K562 (cell line): ENCODE data around the gene PHF20. TPM values are rescaled to one million over a fixed set of nuclear protein-coding genes. Genes with fewer than 3 reads are reported as not detected.

Experiments used
- ATF1 ChIP-seq, 2 experiments: fragments of 450-650 bp in 1 of 2; IDR thresholded peaks; 2 replicates each; pipeline ENCODE4 v1.6.1; 2016; ENCODE audit warnings: missing compliant biosample characterization in 1 of 2, missing genetic modification characterization in 1 of 2
- DACH1 ChIP-seq: fragments of 450-650 bp; IDR thresholded peaks from 2 replicates; pipeline ENCODE4 v1.6.1; 2018; ENCODE audit not compliant: partially characterized antibody
- FOXP4 ChIP-seq: sonication (generic); formaldehyde crosslinking; IDR thresholded peaks from 2 replicates; pipeline ENCODE4 v1.8.0; 2022; ENCODE audit warnings: mild to moderate bottlenecking, missing genetic modification reagents, borderline replicate concordance
- PBX2 ChIP-seq, 2 experiments: IDR thresholded peaks in 1 of 2; conservative IDR thresholded peaks in 1 of 2; 2 replicates each; pipeline ENCODE4 v1.6.1; 2016; ENCODE audit warnings: low read depth in 2 of 2, mild to moderate bottlenecking in 1 of 2, missing compliant biosample characterization in 1 of 2, missing genetic modification characterization in 1 of 2, moderate library complexity in 1 of 2
- PKNOX1 ChIP-seq: fragments of 450-650 bp; IDR thresholded peaks from 2 replicates; pipeline ENCODE4 v1.6.1; 2016
- POLR2A ChIP-seq: fragments of 450-650 bp; conservative IDR thresholded peaks from 2 replicates; pipeline ENCODE4 v1.6.1; 2016
- RAD21 ChIP-seq, 2 experiments: fragments of 250-450 bp in 1 of 2; fragments of 450-650 bp in 1 of 2; sonication (Bioruptor Pico) in 1 of 2; formaldehyde crosslinking in 1 of 2; IDR thresholded peaks in 1 of 2; conservative IDR thresholded peaks in 1 of 2; 2 replicates each; pipeline versions ENCODE4 v1.4.0 to v1.8.0; 2020 to 2022; ENCODE audit warnings: mild to moderate bottlenecking in 2 of 2, moderate library complexity in 1 of 2
- RAD51 ChIP-seq: fragments of 450-650 bp; IDR thresholded peaks from 2 replicates; pipeline ENCODE4 v1.7.1; 2016; ENCODE audit warnings: low read depth, mild to moderate bottlenecking, borderline replicate concordance
- SETDB1 ChIP-seq: IDR thresholded peaks from one replicate; pipeline ENCODE4 v1.6.1; 2012; ENCODE audit warnings: low read length, control low read depth, inconsistent platforms
- SRSF3 ChIP-seq: fragments of 200-400 bp; formaldehyde crosslinking; IDR thresholded peaks from 2 replicates; pipeline ENCODE4 v1.6.1; 2016; ENCODE audit warnings: mild to moderate bottlenecking, low read length, moderate library complexity; ENCODE audit not compliant: insufficient read depth
- TCF3 ChIP-seq: sonication (generic); formaldehyde crosslinking; IDR thresholded peaks from 2 replicates; pipeline ENCODE4 v1.4.0; 2020; ENCODE audit warnings: mild to moderate bottlenecking, missing genetic modification reagents
- USF2 ChIP-seq: sonication (generic); formaldehyde crosslinking; IDR thresholded peaks from 2 replicates; pipeline ENCODE4 v1.5.0; 2020; ENCODE audit warnings: missing genetic modification reagents
- ZFP36 ChIP-seq: fragments of 150-350 bp; IDR thresholded peaks from 2 replicates; pipeline ENCODE4 v1.6.1; 2018; ENCODE audit warnings: low read length, low read depth; ENCODE audit not compliant: partially characterized antibody
- ZNF324 ChIP-seq: fragments of 250-450 bp; sonication (Bioruptor Pico); IDR thresholded peaks from 2 replicates; pipeline ENCODE4 v1.4.0; 2020; ENCODE audit warnings: mild to moderate bottlenecking
- ZNF639 ChIP-seq, 2 experiments: fragments of 200-800 bp in 1 of 2; sonication (Bioruptor generic) in 1 of 2; sonication (generic) in 1 of 2; formaldehyde crosslinking in 1 of 2; IDR thresholded peaks in 1 of 2; conservative IDR thresholded peaks in 1 of 2; 2 replicates each; pipeline versions ENCODE4 v1.5.0 to v1.6.1; 2016 to 2020; ENCODE audit warnings: missing compliant biosample characterization in 1 of 2, missing genetic modification characterization in 1 of 2, missing genetic modification reagents in 1 of 2
- ZNF75A ChIP-seq: fragments of 450-650 bp; formaldehyde crosslinking; IDR thresholded peaks from 2 replicates; pipeline ENCODE4 v1.4.0; 2020; ENCODE audit warnings: mild to moderate bottlenecking
- polyA plus RNA-seq, 8 experiments: library from polyadenylated mRNA; depleted of rRNA in 4 of 8; stranded (reverse) in 5 of 8; unstranded in 3 of 8; fragments of >200 nt; fragmentation: Nextera tagmentation in 2 of 8; fragmentation: Illumina TruSeq in 1 of 8; extraction: Ambion mirVana in 2 of 8; extraction: Trizol in 1 of 8; gene quantifications; 2 replicates each; pipeline versions ENCODE4 v1.2.1 to v1.2.3, GENCODE V29; 2011 to 2014; ENCODE audit warnings: inconsistent platforms in 1 of 8, missing spikeins in 1 of 8
- total RNA-seq, 7 experiments: library from RNA; depleted of rRNA in 6 of 7; stranded (reverse); fragments of >200 nt in 6 of 7; fragmentation: Illumina TruSeq in 2 of 7; extraction: Trizol in 2 of 7; gene quantifications; 2 replicates each; pipeline versions ENCODE4 v1.2.1 to v1.2.3, GENCODE V29; 2011 to 2021; ENCODE audit warnings: low replicate concordance in 1 of 7

The PHF20 gene
- total and polyA plus RNA-seq, 9 of the 15 experiments (the other 6 are each of a cell fraction or from before 2014, with no cell fraction given): 49.9 to 196 (median 70.7) TPM

GRCh38 chr20:35994994-35995453 lies 223.2 kb downstream of the PHF20 start (continued):
- TF ChIP-seq PKNOX1 (peak; percentile 56; the same call in 1 of the 2 replicates), ZNF639 (CRISPR knock-in tag; conservative IDR thresholded peaks at IDR 0.05 in 1 of 2, IDR thresholded peaks at IDR 0.05 in 1 of 2) (no peak), SRSF3 (no peak), FOXP4 (0 out of 2 replicates have a peak, but pooled peaks have one; percentile 33), ZNF324 (no peak), USF2 (CRISPR knock-in tag) (no peak), TCF3 (CRISPR knock-in tag) (no peak), SETDB1 (no peak), ZNF75A (CRISPR knock-in tag) (no peak), POLR2A (no peak), DACH1 (no peak), ZFP36 (peak; percentile 33), RAD21 (CRISPR knock-in tag; conservative IDR thresholded peaks at IDR 0.05 in 1 of 2, IDR thresholded peaks at IDR 0.05 in 1 of 2) (peak; percentile 95 to 99), PBX2 (CRISPR knock-in tag; IDR thresholded peaks at IDR 0.05; ENCODE audit: low read depth) (no peak), PBX2 (tag; conservative IDR thresholded peaks at IDR 0.05; ENCODE audit: low read depth) (peak; percentile 61), RAD51 (peak; percentile 68), ATF1 (CRISPR knock-in tag; IDR thresholded peaks at IDR 0.05) (no peak), ATF1 (tag; IDR thresholded peaks at IDR 0.05) (0 out of 2 replicates have a peak, but pooled peaks have one; percentile 28)
